ENCODE data around the gene LILRA6.
"Not testable (repeated sequence)": the region's sequence is repeated elsewhere in the genome, so short reads cannot be mapped to it uniquely, and the experiment has no call there.

DNA sequence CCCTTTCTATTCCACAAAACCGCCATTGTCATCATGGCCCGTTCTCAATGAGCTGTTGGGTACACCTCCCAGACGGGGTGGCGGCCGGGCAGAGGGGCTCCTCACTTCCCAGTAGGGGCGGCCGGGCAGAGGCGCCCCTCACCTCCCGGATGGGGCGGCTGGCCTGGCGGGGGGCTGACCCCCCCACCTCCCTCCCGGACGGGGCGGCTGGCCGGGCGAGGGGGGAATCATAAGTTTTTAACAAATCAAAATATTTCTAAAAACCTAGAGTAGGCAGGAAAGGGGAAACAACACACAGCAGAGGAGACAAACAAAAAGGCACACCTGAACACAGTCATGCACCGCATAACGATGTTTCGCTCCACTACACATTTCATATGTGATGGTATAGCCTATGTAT lies 27.9 kb downstream of the LILRA6 start:
- TF ChIP-seq, protein P1, sequence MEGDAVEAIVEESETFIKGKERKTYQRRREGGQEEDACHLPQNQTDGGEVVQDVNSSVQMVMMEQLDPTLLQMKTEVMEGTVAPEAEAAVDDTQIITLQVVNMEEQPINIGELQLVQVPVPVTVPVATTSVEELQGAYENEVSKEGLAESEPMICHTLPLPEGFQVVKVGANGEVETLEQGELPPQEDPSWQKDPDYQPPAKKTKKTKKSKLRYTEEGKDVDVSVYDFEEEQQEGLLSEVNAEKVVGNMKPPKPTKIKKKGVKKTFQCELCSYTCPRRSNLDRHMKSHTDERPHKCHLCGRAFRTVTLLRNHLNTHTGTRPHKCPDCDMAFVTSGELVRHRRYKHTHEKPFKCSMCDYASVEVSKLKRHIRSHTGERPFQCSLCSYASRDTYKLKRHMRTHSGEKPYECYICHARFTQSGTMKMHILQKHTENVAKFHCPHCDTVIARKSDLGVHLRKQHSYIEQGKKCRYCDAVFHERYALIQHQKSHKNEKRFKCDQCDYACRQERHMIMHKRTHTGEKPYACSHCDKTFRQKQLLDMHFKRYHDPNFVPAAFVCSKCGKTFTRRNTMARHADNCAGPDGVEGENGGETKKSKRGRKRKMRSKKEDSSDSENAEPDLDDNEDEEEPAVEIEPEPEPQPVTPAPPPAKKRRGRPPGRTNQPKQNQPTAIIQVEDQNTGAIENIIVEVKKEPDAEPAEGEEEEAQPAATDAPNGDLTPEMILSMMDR (IDR thresholded peaks at IDR 0.05): not testable (repeated sequence)
- TF ChIP-seq POLR2A (IDR thresholded peaks at IDR 0.05): not testable (repeated sequence)
